SK-N-SH treated with all-trans-retinoic acid at 6 μM for 48 hours (cell line): Measurements from ENCODE around the gene TMEM217.

Experiments used
- ARNTL ChIP-seq: fragments of 450-650 bp; formaldehyde crosslinking; IDR thresholded peaks from 2 replicates; pipeline ENCODE4 v1.5.0; 2020; ENCODE audit warnings: low read depth, mild to moderate bottlenecking, moderate library complexity, borderline replicate concordance
- ESRRG ChIP-seq: fragments of 250-450 bp; sonication (Bioruptor Pico); IDR thresholded peaks from 2 replicates; pipeline ENCODE4 v1.6.1; 2021; ENCODE audit warnings: mild to moderate bottlenecking
- GLIS3 ChIP-seq: fragments of 250-450 bp; sonication (Bioruptor Pico); IDR thresholded peaks from 2 replicates; pipeline ENCODE4 v1.5.0; 2020; ENCODE audit warnings: mild to moderate bottlenecking, moderate library complexity
- PATZ1 ChIP-seq: fragments of 250-450 bp; sonication (Bioruptor Pico); IDR thresholded peaks from 2 replicates; pipeline ENCODE4 v1.8.0; 2020; ENCODE audit warnings: mild to moderate bottlenecking, moderate library complexity, borderline replicate concordance
- ZNF70 ChIP-seq: fragments of 450-650 bp; formaldehyde crosslinking; IDR thresholded peaks from 2 replicates; pipeline ENCODE4 v1.5.0; 2020; ENCODE audit warnings: mild to moderate bottlenecking, moderate library complexity

GRCh38 chr6:37272834-37273566 is 15.1 kb upstream of the TMEM217 start:
- no peak for TF ChIP-seq PATZ1 (CRISPR knock-in tag)
- no peak for TF ChIP-seq ZNF70
- TF ChIP-seq ARNTL (CRISPR knock-in tag): no peak
- TF ChIP-seq GLIS3 (CRISPR knock-in tag): no peak
- TF ChIP-seq ESRRG (CRISPR knock-in tag): no peak
